ENCODE data around the gene SLCO4A1. TPM values are rescaled to one million over a fixed set of nuclear protein-coding genes. Genes with fewer than 3 reads are reported as not detected.
A peak's percentile ranks its signal among the peaks of the same experiment; 100 is the strongest.

Gene SLCO4A1
- total and polyA plus RNA-seq, 2 donors (not counting 1 experiment from before 2014, with no cell fraction given): 2.1 to 79.5 TPM

- Mint-ChIP-seq H3K27ac (no peak overlapping the region), H3K4me1 (peaks cover 2% of the 10 kb centered on the region), H3K4me3 (no peak overlapping the region), H3K27me3 (peaks cover 5% of the 10 kb centered on the region), H3K9me3 (ENCODE audit: insufficient read depth) (peaks cover 6% of the 10 kb centered on the region)
- H3K36me3 ChIP-seq (replicated peaks in 1 of 2; ENCODE audit: control extremely low read depth in 1 of 2, control insufficient read depth in 1 of 2, extremely low read depth in 1 of 2, insufficient read depth in 2 of 2, low read length in 1 of 2): no peaks in the 10 kb centered on the region
- H3K27ac ChIP-seq (ENCODE audit: low read length in 2 of 2): no peak overlapping the region
- H3K27me3 ChIP-seq (replicated peaks in 1 of 4; ENCODE audit: control extremely low read depth in 1 of 4, control insufficient read depth in 3 of 4, insufficient read depth in 4 of 4, low read length in 3 of 4): no peaks in the 10 kb centered on the region
- no peak for ATAC-seq (ENCODE audit: low read depth)
- intact Hi-C loops (cut with micrococcal nuclease): no loop called here
- POLR2A ChIA-PET: no interaction called here
- H3K9me3 ChIP-seq (ENCODE audit: control extremely low read depth in 1 of 3, control insufficient read depth in 2 of 3, insufficient read depth in 1 of 3, low read length in 2 of 3): peaks cover 0 to 2% (median 0%) of the 10 kb centered on the region in 3 donors
- no peak overlapping the region for H3K9ac ChIP-seq (ENCODE audit: low read length)
- H3K4me2 ChIP-seq (replicated peaks; ENCODE audit: low read depth, low read length, poor library complexity, severe bottlenecking): no peak overlapping the region
- H3K4me3 ChIP-seq (ENCODE audit: control extremely low read depth in 1 of 5, extremely low read depth in 1 of 5, insufficient read depth in 1 of 5, low read depth in 2 of 5, low read length in 4 of 5): no peak overlapping the region
- CTCF ChIA-PET: no interaction called here
- no peaks in the 10 kb centered on the region for H3K79me2 ChIP-seq (ENCODE audit: control insufficient read depth, insufficient read depth, low read length)
- no peaks in the 10 kb centered on the region for H3K4me1 ChIP-seq (ENCODE audit: control insufficient read depth in 2 of 2, insufficient read depth in 2 of 2, low read length in 2 of 2)
- no peak for DNase-seq
- no peak overlapping the region for H2AFZ ChIP-seq (ENCODE audit: insufficient read depth, low read depth, low read length, poor library complexity, severe bottlenecking)
- no peak for TF ChIP-seq EZH2 (IDR thresholded peaks at IDR 0.05; ENCODE audit: borderline replicate concordance, insufficient read depth, low read depth, low read length, poor library complexity, severe bottlenecking)
- TF ChIP-seq, protein P1, sequence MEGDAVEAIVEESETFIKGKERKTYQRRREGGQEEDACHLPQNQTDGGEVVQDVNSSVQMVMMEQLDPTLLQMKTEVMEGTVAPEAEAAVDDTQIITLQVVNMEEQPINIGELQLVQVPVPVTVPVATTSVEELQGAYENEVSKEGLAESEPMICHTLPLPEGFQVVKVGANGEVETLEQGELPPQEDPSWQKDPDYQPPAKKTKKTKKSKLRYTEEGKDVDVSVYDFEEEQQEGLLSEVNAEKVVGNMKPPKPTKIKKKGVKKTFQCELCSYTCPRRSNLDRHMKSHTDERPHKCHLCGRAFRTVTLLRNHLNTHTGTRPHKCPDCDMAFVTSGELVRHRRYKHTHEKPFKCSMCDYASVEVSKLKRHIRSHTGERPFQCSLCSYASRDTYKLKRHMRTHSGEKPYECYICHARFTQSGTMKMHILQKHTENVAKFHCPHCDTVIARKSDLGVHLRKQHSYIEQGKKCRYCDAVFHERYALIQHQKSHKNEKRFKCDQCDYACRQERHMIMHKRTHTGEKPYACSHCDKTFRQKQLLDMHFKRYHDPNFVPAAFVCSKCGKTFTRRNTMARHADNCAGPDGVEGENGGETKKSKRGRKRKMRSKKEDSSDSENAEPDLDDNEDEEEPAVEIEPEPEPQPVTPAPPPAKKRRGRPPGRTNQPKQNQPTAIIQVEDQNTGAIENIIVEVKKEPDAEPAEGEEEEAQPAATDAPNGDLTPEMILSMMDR (IDR thresholded peaks at IDR 0.05): no peak
- H4K20me1 ChIP-seq (ENCODE audit: control insufficient read depth, insufficient read depth, low read length, poor library complexity, severe bottlenecking): no peaks in the 10 kb centered on the region
- WGBS (ENCODE audit: insufficient coverage): 94% methylated on average over 7 of the region's 9 CpGs
Measured at GRCh38 chr20:62676976-62677375, 34.7 kb downstream of the SLCO4A1 start.

GRCh38 chr20:62677678-62678077 lies 35.4 kb downstream of the SLCO4A1 start:
- Histone ChIP-seq H3K79me2 (ENCODE audit: control insufficient read depth, insufficient read depth, low read length) (no peaks in the 10 kb centered on the region), H3K9ac (ENCODE audit: low read length) (no peak overlapping the region), H3K4me3 (ENCODE audit: control extremely low read depth in 1 of 5, extremely low read depth in 1 of 5, insufficient read depth in 1 of 5, low read depth in 2 of 5, low read length in 4 of 5) (no peak overlapping the region), H3K36me3 (replicated peaks in 1 of 2; ENCODE audit: control extremely low read depth in 1 of 2, control insufficient read depth in 1 of 2, extremely low read depth in 1 of 2, insufficient read depth in 2 of 2, low read length in 1 of 2) (no peaks in the 10 kb centered on the region), H2AFZ (ENCODE audit: insufficient read depth, low read depth, low read length, poor library complexity, severe bottlenecking) (no peak overlapping the region), H3K4me1 (ENCODE audit: control insufficient read depth in 2 of 2, insufficient read depth in 2 of 2, low read length in 2 of 2) (no peaks in the 10 kb centered on the region), H4K20me1 (ENCODE audit: control insufficient read depth, insufficient read depth, low read length, poor library complexity, severe bottlenecking) (no peaks in the 10 kb centered on the region), H3K4me2 (replicated peaks; ENCODE audit: low read depth, low read length, poor library complexity, severe bottlenecking) (no peak overlapping the region), H3K27me3 (replicated peaks in 1 of 4; ENCODE audit: control extremely low read depth in 1 of 4, control insufficient read depth in 3 of 4, insufficient read depth in 4 of 4, low read length in 3 of 4) (no peaks in the 10 kb centered on the region), H3K27ac (ENCODE audit: low read length in 2 of 2) (no peak overlapping the region), H3K9me3 (ENCODE audit: control extremely low read depth in 1 of 3, control insufficient read depth in 2 of 3, insufficient read depth in 1 of 3, low read length in 2 of 3) (peaks cover 0 to 2% (median 0%) of the 10 kb centered on the region in 3 donors)
- peaks cover 6% of the 10 kb centered on the region for H3K9me3 Mint-ChIP-seq (ENCODE audit: insufficient read depth)
- H3K4me1 Mint-ChIP-seq: peaks cover 2% of the 10 kb centered on the region
- H3K27me3 Mint-ChIP-seq: peaks cover 5% of the 10 kb centered on the region
- ChIA-PET POLR2A (no interaction called here), CTCF (interaction anchor here (0.7 kb wide), 1 partner anchor 126 kb away, joined by 3 read pairs; no protein-coding TSS in a partner anchor)
- no peak for TF ChIP-seq EZH2 (IDR thresholded peaks at IDR 0.05; ENCODE audit: borderline replicate concordance, insufficient read depth, low read depth, low read length, poor library complexity, severe bottlenecking)
- TF ChIP-seq, protein P1 (IDR thresholded peaks at IDR 0.05): no peak
- WGBS (ENCODE audit: insufficient coverage): 70% methylated on average over 8 of the region's 10 CpGs
- peak overlapping the region; percentile 6 for H3K27ac Mint-ChIP-seq
- H3K4me3 Mint-ChIP-seq: no peak overlapping the region
- DNase-seq: no peak
- intact Hi-C loops (cut with micrococcal nuclease): no loop called here
- ATAC-seq (ENCODE audit: low read depth): no peak

Measured in B cell (primary cell).